ENCODE measurements around the gene SLC25A45. TPM values are rescaled to one million over a fixed set of nuclear protein-coding genes. Genes with fewer than 3 reads are reported as not detected.

The SLC25A45 gene
- total RNA-seq, 1 experiment from 2014 or later = 1.1 TPM

DNA sequence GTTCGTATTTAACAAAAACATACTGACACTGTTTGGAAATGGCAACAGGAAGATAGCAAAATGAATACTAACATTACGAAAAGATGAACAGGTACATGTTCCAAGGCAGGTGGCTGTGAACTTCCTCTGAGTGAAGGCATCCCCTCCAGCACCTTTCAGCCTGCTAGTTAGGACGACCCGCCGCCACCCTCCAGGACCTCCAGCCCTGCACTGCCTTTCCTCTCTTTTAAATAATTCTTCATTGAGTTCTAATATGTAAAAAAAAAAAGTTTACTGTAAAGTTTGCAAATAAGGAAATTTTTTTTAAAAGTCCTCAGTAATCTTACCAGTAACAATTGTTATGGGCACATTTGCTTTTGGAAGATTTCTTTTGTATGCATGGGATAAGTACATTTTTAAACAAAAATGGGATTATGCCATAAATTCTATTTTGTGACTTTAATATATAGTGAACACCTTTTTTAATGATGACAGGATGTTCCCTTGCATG lies 46.2 kb upstream of the SLC25A45 start:
- H3K4me1 Mint-ChIP-seq = peaks cover 58 to 59% of the 10 kb centered on the region in 2 experiments
- TF ChIP-seq, protein P1, sequence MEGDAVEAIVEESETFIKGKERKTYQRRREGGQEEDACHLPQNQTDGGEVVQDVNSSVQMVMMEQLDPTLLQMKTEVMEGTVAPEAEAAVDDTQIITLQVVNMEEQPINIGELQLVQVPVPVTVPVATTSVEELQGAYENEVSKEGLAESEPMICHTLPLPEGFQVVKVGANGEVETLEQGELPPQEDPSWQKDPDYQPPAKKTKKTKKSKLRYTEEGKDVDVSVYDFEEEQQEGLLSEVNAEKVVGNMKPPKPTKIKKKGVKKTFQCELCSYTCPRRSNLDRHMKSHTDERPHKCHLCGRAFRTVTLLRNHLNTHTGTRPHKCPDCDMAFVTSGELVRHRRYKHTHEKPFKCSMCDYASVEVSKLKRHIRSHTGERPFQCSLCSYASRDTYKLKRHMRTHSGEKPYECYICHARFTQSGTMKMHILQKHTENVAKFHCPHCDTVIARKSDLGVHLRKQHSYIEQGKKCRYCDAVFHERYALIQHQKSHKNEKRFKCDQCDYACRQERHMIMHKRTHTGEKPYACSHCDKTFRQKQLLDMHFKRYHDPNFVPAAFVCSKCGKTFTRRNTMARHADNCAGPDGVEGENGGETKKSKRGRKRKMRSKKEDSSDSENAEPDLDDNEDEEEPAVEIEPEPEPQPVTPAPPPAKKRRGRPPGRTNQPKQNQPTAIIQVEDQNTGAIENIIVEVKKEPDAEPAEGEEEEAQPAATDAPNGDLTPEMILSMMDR (conservative IDR thresholded peaks at IDR 0.05) = no peak
- no peaks in the 10 kb centered on the region for H3K36me3 Mint-ChIP-seq (ENCODE audit: insufficient read depth in 1 of 3, low read depth in 3 of 3)
- no peak overlapping the region for H2AFZ ChIP-seq (ENCODE audit: low read length)
- H4K20me1 ChIP-seq (ENCODE audit: control insufficient read depth, insufficient read depth, insufficient read length) = no peaks in the 10 kb centered on the region
- H3K9ac ChIP-seq (ENCODE audit: extremely low read depth, insufficient read length, low read length) = no peak overlapping the region
- no peak overlapping the region for H3T11ph ChIP-seq (ENCODE audit: low read length)
- no peaks in the 10 kb centered on the region for H3K9me3 Mint-ChIP-seq
- no peak overlapping the region for H3K18ac ChIP-seq (ENCODE audit: insufficient read length, low read depth, low read length)
- H3K79me2 ChIP-seq (ENCODE audit: insufficient read depth, low read length) = peaks cover 2% of the 10 kb centered on the region; the same call in 1 of the 2 replicates
- no CpG with 5 or more reads among the region's 5 CpGs for WGBS (ENCODE audit: extremely low coverage, insufficient read length, low lambda C conversion rate)
- H3K27ac Mint-ChIP-seq = no peak overlapping the region; a peak in 2 of 7 replicates
- H2AK5ac ChIP-seq (ENCODE audit: insufficient read length, low read length) = no peak overlapping the region
- no peak overlapping the region for H3K56ac ChIP-seq (ENCODE audit: insufficient read length, low read depth, low read length)
- H3K4ac ChIP-seq (ENCODE audit: low read depth, low read length) = no peak overlapping the region
- no peaks in the 10 kb centered on the region for H3K23me2 ChIP-seq (ENCODE audit: insufficient read length, low read depth, low read length, poor library complexity, severe bottlenecking)
- H3K4me1 ChIP-seq (ENCODE audit: insufficient read depth, low read length) = peaks cover 26% of the 10 kb centered on the region
- no peaks in the 10 kb centered on the region for H3K27me3 ChIP-seq (ENCODE audit: insufficient read depth, low read length)
- H2BK20ac ChIP-seq (ENCODE audit: low read depth, low read length, poor library complexity, severe bottlenecking) = no peak overlapping the region
- no peak overlapping the region for H4K8ac ChIP-seq (replicated peaks; ENCODE audit: insufficient read length, low read depth, low read length)
- H3K9me3 ChIP-seq (ENCODE audit: control insufficient read depth, low read depth, low read length) = no peaks in the 10 kb centered on the region
- no peak overlapping the region for H4K5ac ChIP-seq (ENCODE audit: insufficient read length, low read depth, low read length)
- H2BK15ac ChIP-seq (ENCODE audit: low read depth, low read length) = no peak overlapping the region
- H3K14ac ChIP-seq (ENCODE audit: insufficient read depth, low read length) = no peak overlapping the region
- H3K27me3 Mint-ChIP-seq (ENCODE audit: low read depth) = no peaks in the 10 kb centered on the region
- no peak overlapping the region for H4K91ac ChIP-seq (ENCODE audit: insufficient read length, low read depth, low read length)
- no peak overlapping the region for H3K23ac ChIP-seq (ENCODE audit: insufficient read length, low read depth, low read length)
- DNase-seq = no peak
- no peak overlapping the region for H3K27ac ChIP-seq (ENCODE audit: insufficient read length, low read depth, low read length)
- H2BK5ac ChIP-seq (ENCODE audit: insufficient read length, low read length) = no peak overlapping the region
- H2BK12ac ChIP-seq (ENCODE audit: insufficient read length, low read depth, low read length) = no peak overlapping the region
- no peak overlapping the region for H3K4me3 Mint-ChIP-seq
- H3K4me2 ChIP-seq (ENCODE audit: insufficient read depth, insufficient read length, low read length) = no peak overlapping the region
- H2BK120ac ChIP-seq (ENCODE audit: low read depth, low read length, poor library complexity, severe bottlenecking) = no peak overlapping the region
- H3K79me1 ChIP-seq (ENCODE audit: insufficient read depth, low read depth, low read length, poor library complexity, severe bottlenecking) = no peaks in the 10 kb centered on the region

Data from H9 (cell line).